ENCODE measurements around the gene TTC13.
"Not testable (repeated sequence)": the region's sequence is repeated elsewhere in the genome, so short reads cannot be mapped to it uniquely, and the experiment has no call there.

TTC13 gene

GRCh38 chr1:230978491-230979388 is at the start of gene TTC13, which contains the start of gene ARV1:
Gene TTC13, minus strand, starts transcription at chr1:230978861. Its CDS starts 31 bp downstream, at chr1:230978830.
Gene ARV1, plus strand, starts transcription at chr1:230979094. Its CDS starts 12 bp downstream, at chr1:230979106.
- peak within 1 kb of the TSS; percentile 95 for H3K4me3 ChIP-seq (ENCODE audit: low read depth, low read length)
- peak; percentile 91 for DNase-seq (ENCODE audit: low read depth, low spot score)
- TF ChIP-seq CTCF (IDR thresholded peaks at IDR 0.05; ENCODE audit: insufficient read depth, low read length, missing control alignments): peak; percentile 23
- POLR2A ChIA-PET: interaction anchor here (1.0 kb wide), 1 partner anchor 9 kb away, joined by 3 read pairs; no protein-coding TSS in a partner anchor
- CTCF ChIA-PET: interaction anchor here (0.5 to 3.2 kb wide), 5 partner anchors 43 to 181 kb away, joined by 3 to 14 read pairs (median 3); no protein-coding TSS in a partner anchor

- no peak for TF ChIP-seq CTCF (IDR thresholded peaks at IDR 0.05; ENCODE audit: insufficient read depth, low read length, missing control alignments)
- POLR2A ChIA-PET: no interaction called here
- CTCF ChIA-PET: interaction anchor here (1.1 to 1.3 kb wide), 2 partner anchors 11 to 183 kb away, joined by 3 to 5 read pairs; no protein-coding TSS in a partner anchor
- no peak for DNase-seq (ENCODE audit: low read depth, low spot score)
- H3K4me3 ChIP-seq (ENCODE audit: low read depth, low read length): no peak overlapping the region
Measured at GRCh38 chr1:231027971-231028370, 49.3 kb upstream of the TTC13 start.

GRCh38 chr1:231027136-231027925 is 48.7 kb upstream of the TTC13 start:
- no peak for DNase-seq (ENCODE audit: low read depth, low spot score)
- POLR2A ChIA-PET: no interaction called here
- CTCF ChIA-PET: interaction anchor here (1.3 kb wide), 1 partner anchor 184 kb away, joined by 3 read pairs; no protein-coding TSS in a partner anchor
- no peak overlapping the region for H3K4me3 ChIP-seq (ENCODE audit: low read depth, low read length)
- TF ChIP-seq CTCF (IDR thresholded peaks at IDR 0.05; ENCODE audit: insufficient read depth, low read length, missing control alignments): no peak

- H3K4me3 ChIP-seq (ENCODE audit: low read depth, low read length): no peak overlapping the region
- CTCF ChIA-PET: interaction anchor here (1.3 kb wide), 1 partner anchor 185 kb away, joined by 3 read pairs; no protein-coding TSS in a partner anchor
- DNase-seq (ENCODE audit: low read depth, low spot score): no peak
- TF ChIP-seq CTCF (IDR thresholded peaks at IDR 0.05; ENCODE audit: insufficient read depth, low read length, missing control alignments): no peak
- POLR2A ChIA-PET: no interaction called here
Measured at GRCh38 chr1:231026576-231026975, 47.9 kb upstream of the TTC13 start.

GRCh38 chr1:231023150-231023549 is 44.5 kb upstream of the TTC13 start:
- CTCF ChIA-PET: no interaction called here
- no peak for TF ChIP-seq CTCF (IDR thresholded peaks at IDR 0.05; ENCODE audit: insufficient read depth, low read length, missing control alignments)
- DNase-seq (ENCODE audit: low read depth, low spot score): no peak
- H3K4me3 ChIP-seq (ENCODE audit: low read depth, low read length): no peak overlapping the region
- POLR2A ChIA-PET: no interaction called here

- POLR2A ChIA-PET; DNase-seq (ENCODE audit: low read depth, low spot score); H3K4me3 ChIP-seq (ENCODE audit: low read depth, low read length); CTCF ChIA-PET: not testable (repeated sequence)
Measured at GRCh38 chr1:231022543-231022942, 43.9 kb upstream of the TTC13 start.

All from AG04449 (cell line).